ENCODE data around the gene CLCN6. TPM values are rescaled to one million over a fixed set of nuclear protein-coding genes. Genes with fewer than 3 reads are reported as not detected.

Gene CLCN6
- total and polyA plus RNA-seq, 2 of the 13 experiments (the other 11 are each of a cell fraction or from before 2014, with no cell fraction given), result 14.9 to 19.3 TPM

GRCh38 chr1:11842154-11843041 is 36.4 kb downstream of the CLCN6 start (continued):
- TF ChIP-seq HNRNPLL (IDR thresholded peaks at IDR 0.05; ENCODE audit: low read depth, low read length, poor library complexity, severe bottlenecking) (no peak), THRA (CRISPR knock-in tag; IDR thresholded peaks at IDR 0.05; ENCODE audit: borderline replicate concordance) (peak; percentile 99), SRF (IDR thresholded peaks at IDR 0.05; ENCODE audit: low read depth, low read length) (no peak), ZNF788 (CRISPR knock-in tag; IDR thresholded peaks at IDR 0.05; ENCODE audit: borderline replicate concordance) (peak; percentile 84; the same call in 1 of the 2 replicates), ZNF644 (CRISPR knock-in tag; IDR thresholded peaks at IDR 0.05; ENCODE audit: low read depth) (peak; percentile 91), ZBTB25 (CRISPR knock-in tag; IDR thresholded peaks at IDR 0.05) (no peak), KDM6A (CRISPR knock-in tag; IDR thresholded peaks at IDR 0.05; ENCODE audit: low read depth) (peak; percentile 99), PHF8 (CRISPR knock-in tag; IDR thresholded peaks at IDR 0.05) (0 out of 2 replicates have a peak, but pooled peaks have one; percentile 21), CREB3 (CRISPR knock-in tag; IDR thresholded peaks at IDR 0.05) (no peak), FOXA1 (IDR thresholded peaks at IDR 0.05) (no peak), FOXA1 (CRISPR knock-in tag; IDR thresholded peaks at IDR 0.05) (peak; percentile 75), ZNF780A (CRISPR knock-in tag; IDR thresholded peaks at IDR 0.05) (peak; percentile 76; the same call in 1 of the 2 replicates), CSRNP1 (CRISPR knock-in tag; IDR thresholded peaks at IDR 0.05) (no peak; the same call in 1 of the 2 replicates), CREM (IDR thresholded peaks at IDR 0.05) (peak; percentile 83), CREM (CRISPR knock-in tag; IDR thresholded peaks at IDR 0.05) (no peak), ELF3 (CRISPR knock-in tag; IDR thresholded peaks at IDR 0.05) (peak; percentile 94), ARID3A (IDR thresholded peaks at IDR 0.05; ENCODE audit: low read depth, low read length) (peak; percentile 95), ZBTB34 (CRISPR knock-in tag; IDR thresholded peaks at IDR 0.05) (no peak), ZNF607 (CRISPR knock-in tag; IDR thresholded peaks at IDR 0.05; ENCODE audit: borderline replicate concordance) (no peak)

All from HepG2 (cell line).